ENCODE measurements around the gene OLFM2.

OLFM2 gene

DNA sequence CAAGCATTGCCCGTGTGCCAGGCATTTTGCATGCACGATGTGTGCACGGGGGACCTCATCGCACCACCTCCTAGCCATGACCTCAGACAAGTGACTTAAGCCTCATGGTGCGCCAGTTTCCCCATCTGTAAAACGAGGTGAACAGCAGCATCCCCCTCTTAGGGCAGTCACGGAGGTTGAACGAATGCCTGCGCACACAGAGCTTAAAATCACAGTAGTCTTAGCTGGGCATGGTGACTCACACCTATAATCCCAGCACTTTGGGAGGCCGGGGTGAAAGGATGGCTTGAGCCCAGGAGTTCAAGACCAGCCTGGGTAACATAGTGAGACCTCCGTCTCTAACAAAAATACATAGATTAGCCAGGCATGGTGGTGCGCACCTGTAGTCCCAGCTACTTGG is 52.6 kb downstream of the OLFM2 start:
- TF ChIP-seq, protein P1, sequence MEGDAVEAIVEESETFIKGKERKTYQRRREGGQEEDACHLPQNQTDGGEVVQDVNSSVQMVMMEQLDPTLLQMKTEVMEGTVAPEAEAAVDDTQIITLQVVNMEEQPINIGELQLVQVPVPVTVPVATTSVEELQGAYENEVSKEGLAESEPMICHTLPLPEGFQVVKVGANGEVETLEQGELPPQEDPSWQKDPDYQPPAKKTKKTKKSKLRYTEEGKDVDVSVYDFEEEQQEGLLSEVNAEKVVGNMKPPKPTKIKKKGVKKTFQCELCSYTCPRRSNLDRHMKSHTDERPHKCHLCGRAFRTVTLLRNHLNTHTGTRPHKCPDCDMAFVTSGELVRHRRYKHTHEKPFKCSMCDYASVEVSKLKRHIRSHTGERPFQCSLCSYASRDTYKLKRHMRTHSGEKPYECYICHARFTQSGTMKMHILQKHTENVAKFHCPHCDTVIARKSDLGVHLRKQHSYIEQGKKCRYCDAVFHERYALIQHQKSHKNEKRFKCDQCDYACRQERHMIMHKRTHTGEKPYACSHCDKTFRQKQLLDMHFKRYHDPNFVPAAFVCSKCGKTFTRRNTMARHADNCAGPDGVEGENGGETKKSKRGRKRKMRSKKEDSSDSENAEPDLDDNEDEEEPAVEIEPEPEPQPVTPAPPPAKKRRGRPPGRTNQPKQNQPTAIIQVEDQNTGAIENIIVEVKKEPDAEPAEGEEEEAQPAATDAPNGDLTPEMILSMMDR (IDR thresholded peaks at IDR 0.05; ENCODE audit: insufficient read depth, low read length, missing control alignments) = no peak
- DNase-seq (ENCODE audit: low read depth, low spot score) = no peak
- CTCF ChIA-PET = interaction anchor here (0.9 to 3.5 kb wide), 3 partner anchors 9 to 12 kb away, joined by 3 to 17 read pairs (median 4); no protein-coding TSS in a partner anchor
- POLR2A ChIA-PET = no interaction called here
- no peak overlapping the region for H3K4me3 ChIP-seq (ENCODE audit: low read depth, low read length)

DNA sequence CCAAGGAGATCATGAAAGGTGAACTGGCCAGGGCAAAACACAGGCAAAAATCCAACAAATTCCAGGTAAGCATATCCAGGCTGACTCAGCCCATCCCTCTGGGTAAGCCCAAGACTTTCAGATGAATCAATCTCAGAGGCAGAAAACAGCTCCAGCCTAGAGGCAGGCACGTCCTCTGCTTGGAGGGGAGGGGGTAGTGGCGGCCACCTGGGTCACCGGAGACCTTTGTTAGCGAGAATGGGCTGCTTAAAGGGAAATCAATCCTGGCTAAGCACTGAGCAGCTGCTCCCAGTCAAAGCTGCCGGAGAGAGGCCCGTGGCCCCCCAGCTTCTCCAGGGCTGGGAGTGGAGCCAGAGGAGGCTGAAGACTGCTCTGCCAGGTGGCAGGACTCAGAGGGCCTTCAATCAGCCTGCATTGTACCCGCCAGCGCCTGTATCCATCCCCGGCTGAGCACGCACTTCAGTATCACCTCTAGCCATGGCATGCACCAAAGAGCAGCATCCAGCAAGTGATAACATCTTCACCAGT is 53.0 kb downstream of the OLFM2 start:
- POLR2A ChIA-PET = no interaction called here
- TF ChIP-seq, protein P1 (IDR thresholded peaks at IDR 0.05; ENCODE audit: insufficient read depth, low read length, missing control alignments) = no peak
- no peak overlapping the region for H3K4me3 ChIP-seq (ENCODE audit: low read depth, low read length)
- CTCF ChIA-PET = interaction anchor here (0.9 to 1.5 kb wide), 3 partner anchors 11 to 22 kb away, joined by 3 to 4 read pairs (median 3); no protein-coding TSS in a partner anchor
- DNase-seq (ENCODE audit: low read depth, low spot score) = no peak

DNA sequence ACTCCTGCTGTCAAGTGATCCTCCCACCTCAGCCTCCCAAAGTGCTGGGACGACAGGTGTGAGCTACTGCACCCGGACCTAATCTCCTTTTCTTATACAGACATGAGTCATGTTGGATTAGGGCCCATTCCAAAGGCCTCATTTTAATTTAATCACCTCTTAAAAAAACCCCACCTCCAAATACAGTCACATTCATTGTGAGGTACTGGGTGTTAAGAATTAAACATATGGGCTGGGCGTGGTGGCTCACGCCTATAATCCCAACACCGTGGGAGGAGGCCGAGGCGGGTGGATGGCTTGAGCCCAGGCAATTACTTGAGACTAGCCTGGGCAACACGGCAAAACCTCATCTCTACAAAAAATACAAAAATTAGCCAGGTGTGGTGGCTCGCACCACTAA is 54.6 kb downstream of the OLFM2 start:
- POLR2A ChIA-PET = no interaction called here
- CTCF ChIA-PET = interaction anchor here (1.2 kb wide), 1 partner anchor 20 kb away, joined by 3 read pairs; no protein-coding TSS in a partner anchor
- no peak overlapping the region for H3K4me3 ChIP-seq (ENCODE audit: low read depth, low read length)
- TF ChIP-seq, protein P1 (IDR thresholded peaks at IDR 0.05; ENCODE audit: insufficient read depth, low read length, missing control alignments) = no peak
- DNase-seq (ENCODE audit: low read depth, low spot score) = no peak

DNA sequence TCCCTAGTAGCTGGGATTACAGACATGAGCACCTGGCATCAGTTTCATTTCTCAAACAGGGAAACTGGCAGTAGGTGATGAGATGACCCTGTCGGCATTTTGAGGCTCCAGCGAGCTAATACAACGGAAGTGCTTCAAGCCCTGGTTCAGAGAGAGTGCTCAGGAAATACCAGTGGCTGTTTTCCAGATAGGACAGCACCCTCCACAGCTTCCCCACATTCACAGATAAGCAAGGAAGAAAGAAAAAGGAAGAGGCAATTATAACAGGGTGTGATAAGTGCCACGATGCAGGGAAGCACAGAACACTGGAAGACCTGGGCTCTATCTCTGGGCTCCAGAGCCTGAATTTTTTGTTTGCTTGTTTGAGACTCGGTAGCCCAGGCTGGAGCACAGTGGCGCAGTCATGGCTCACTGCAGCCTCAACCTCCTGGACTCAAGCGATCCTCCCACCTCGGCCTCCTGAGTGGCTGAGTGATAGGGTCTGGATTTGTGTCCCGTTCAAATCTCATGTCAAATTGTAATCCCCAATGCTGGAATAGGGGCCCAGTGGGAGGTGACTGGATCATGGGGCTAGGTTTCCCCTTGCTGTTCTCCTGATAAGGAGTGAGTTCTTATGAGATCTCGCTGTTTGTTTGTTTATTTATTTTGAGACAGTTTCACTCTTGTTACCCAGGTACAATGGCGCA is 57.7 kb downstream of the OLFM2 start:
- ChIA-PET POLR2A (no interaction called here), CTCF (no interaction called here)
- no peak overlapping the region for H3K4me3 ChIP-seq (ENCODE audit: low read depth, low read length)
- DNase-seq (ENCODE audit: low read depth, low spot score) = no peak
- TF ChIP-seq, protein P1 (IDR thresholded peaks at IDR 0.05; ENCODE audit: insufficient read depth, low read length, missing control alignments) = no peak

DNA sequence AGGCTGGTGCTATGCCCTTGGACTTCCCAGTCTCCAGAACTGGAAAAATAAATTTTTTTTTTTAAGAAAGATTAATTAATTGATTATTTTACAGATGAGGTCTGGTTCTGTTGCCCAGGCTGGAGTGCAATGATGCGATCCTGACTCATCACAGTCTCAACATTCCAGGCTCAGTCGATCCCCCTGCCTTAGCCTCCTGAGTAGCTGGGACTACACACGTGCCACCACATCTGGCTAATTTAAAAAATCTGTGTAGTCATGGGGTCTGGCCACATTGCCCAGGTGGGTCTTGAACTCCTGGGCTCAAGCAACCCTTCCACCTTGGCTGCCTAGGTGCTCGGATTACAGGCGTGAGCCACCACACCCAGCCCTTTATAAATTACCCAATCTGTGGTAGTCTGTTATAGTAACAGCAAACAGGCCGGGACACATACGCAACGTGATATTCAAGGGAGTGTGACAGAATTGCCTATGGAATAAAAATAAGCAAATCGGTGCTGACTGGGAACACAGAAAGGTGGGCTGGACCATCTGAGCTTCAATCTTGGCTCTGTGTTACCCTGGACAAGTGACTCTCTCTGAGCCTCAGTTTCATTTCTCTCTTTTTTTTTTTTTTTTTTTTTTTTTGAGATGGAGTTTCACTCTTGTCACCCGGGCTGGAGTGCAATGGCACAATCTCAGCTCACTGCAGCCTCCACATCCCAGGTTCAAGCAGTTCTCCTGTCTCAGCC is 58.4 kb downstream of the OLFM2 start:
- no peak overlapping the region for H3K4me3 ChIP-seq (ENCODE audit: low read depth, low read length)
- ChIA-PET CTCF (no interaction called here), POLR2A (interaction anchor here (0.6 kb wide), 1 partner anchor 31 kb away, joined by 3 read pairs; no protein-coding TSS in a partner anchor)
- TF ChIP-seq, protein P1 (IDR thresholded peaks at IDR 0.05; ENCODE audit: insufficient read depth, low read length, missing control alignments) = no peak
- no peak for DNase-seq (ENCODE audit: low read depth, low spot score)

DNA sequence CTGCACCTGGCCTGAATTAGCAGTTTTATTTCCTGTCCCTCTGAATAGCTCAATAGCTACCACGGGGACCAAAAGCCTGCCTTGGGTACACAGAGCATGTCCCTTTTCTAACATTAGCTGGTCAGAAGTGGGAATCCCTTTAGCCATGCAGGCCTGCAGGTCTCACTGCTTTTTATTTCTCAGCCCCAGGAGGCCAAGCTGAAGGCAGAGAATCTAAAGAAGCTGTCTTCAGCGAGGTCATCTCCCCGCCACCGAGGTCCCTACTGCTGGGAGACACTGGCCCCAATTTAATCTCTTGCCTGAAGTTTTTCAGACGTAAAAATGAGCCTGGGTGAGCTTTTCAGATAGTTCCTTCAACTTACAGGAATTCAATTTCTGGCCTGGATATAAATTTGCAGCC is 60.5 kb downstream of the OLFM2 start:
- no peak for DNase-seq (ENCODE audit: low read depth, low spot score)
- TF ChIP-seq, protein P1 (IDR thresholded peaks at IDR 0.05; ENCODE audit: insufficient read depth, low read length, missing control alignments) = no peak
- ChIA-PET CTCF (interaction anchor here (4.9 kb wide), 1 partner anchor 10 kb away, joined by 17 read pairs; no protein-coding TSS in a partner anchor), POLR2A (no interaction called here)
- no peak overlapping the region for H3K4me3 ChIP-seq (ENCODE audit: low read depth, low read length)
